ENCODE measurements around the gene CIRBP. TPM values are rescaled to one million over a fixed set of nuclear protein-coding genes. Genes with fewer than 3 reads are reported as not detected.

CIRBP gene
- total RNA-seq, 1 experiment from 2014 or later: 263 TPM

DNA sequence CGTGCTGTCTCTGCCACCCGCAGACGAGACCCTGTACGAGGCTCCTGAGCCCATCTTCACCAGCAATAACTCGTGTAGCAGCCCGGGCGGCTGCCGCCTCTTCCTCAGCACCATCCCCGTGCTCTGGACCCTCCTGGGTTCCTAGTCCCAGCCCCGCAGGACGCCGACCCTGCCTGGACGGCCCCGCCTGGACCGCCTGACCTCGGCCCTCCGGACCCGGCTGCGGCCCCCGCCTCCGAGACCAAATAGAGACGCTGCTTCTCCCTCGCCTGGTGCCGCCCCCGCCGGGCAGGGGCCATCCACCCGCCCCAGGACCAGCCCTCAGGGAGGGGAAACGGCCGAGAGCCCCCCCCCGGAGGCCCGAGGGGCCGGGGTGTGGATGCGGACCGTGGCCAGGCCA, 30.7 kb downstream of the CIRBP start:
- H3K4me1 ChIP-seq (ENCODE audit: insufficient read depth, low read length): no peaks in the 10 kb centered on the region
- no peak overlapping the region for H3K4ac ChIP-seq (ENCODE audit: low read depth, low read length)
- H3K23me2 ChIP-seq (ENCODE audit: insufficient read length, low read depth, low read length, poor library complexity, severe bottlenecking): no peaks in the 10 kb centered on the region
- H3K4me1 Mint-ChIP-seq: peaks cover 0 to 6% of the 10 kb centered on the region in 2 experiments; a peak in 3 of 4 replicates
- no peak overlapping the region for H3K27ac Mint-ChIP-seq
- H3K9me3 Mint-ChIP-seq: no peaks in the 10 kb centered on the region; a peak in 1 of 5 replicates
- H2BK15ac ChIP-seq (ENCODE audit: low read depth, low read length): no peak overlapping the region
- H4K5ac ChIP-seq (ENCODE audit: insufficient read length, low read depth, low read length): no peak overlapping the region
- no peak overlapping the region for H2BK120ac ChIP-seq (ENCODE audit: low read depth, low read length, poor library complexity, severe bottlenecking)
- no peak for DNase-seq
- peaks cover 7% of the 10 kb centered on the region for H3K27me3 Mint-ChIP-seq (ENCODE audit: low read depth)
- no peak overlapping the region for H2BK20ac ChIP-seq (ENCODE audit: low read depth, low read length, poor library complexity, severe bottlenecking)
- no peak overlapping the region for H3K9ac ChIP-seq (ENCODE audit: extremely low read depth, insufficient read length, low read length)
- H2BK12ac ChIP-seq (ENCODE audit: insufficient read length, low read depth, low read length): no peak overlapping the region
- TF ChIP-seq, protein P1, sequence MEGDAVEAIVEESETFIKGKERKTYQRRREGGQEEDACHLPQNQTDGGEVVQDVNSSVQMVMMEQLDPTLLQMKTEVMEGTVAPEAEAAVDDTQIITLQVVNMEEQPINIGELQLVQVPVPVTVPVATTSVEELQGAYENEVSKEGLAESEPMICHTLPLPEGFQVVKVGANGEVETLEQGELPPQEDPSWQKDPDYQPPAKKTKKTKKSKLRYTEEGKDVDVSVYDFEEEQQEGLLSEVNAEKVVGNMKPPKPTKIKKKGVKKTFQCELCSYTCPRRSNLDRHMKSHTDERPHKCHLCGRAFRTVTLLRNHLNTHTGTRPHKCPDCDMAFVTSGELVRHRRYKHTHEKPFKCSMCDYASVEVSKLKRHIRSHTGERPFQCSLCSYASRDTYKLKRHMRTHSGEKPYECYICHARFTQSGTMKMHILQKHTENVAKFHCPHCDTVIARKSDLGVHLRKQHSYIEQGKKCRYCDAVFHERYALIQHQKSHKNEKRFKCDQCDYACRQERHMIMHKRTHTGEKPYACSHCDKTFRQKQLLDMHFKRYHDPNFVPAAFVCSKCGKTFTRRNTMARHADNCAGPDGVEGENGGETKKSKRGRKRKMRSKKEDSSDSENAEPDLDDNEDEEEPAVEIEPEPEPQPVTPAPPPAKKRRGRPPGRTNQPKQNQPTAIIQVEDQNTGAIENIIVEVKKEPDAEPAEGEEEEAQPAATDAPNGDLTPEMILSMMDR (conservative IDR thresholded peaks at IDR 0.05): no peak
- no peaks in the 10 kb centered on the region for H3K9me3 ChIP-seq (ENCODE audit: control insufficient read depth, low read depth, low read length)
- H3K4me2 ChIP-seq (ENCODE audit: insufficient read depth, insufficient read length, low read length): no peak overlapping the region
- peaks cover 2% of the 10 kb centered on the region for H4K20me1 ChIP-seq (ENCODE audit: control insufficient read depth, insufficient read depth, insufficient read length)
- no peaks in the 10 kb centered on the region for H3K27me3 ChIP-seq (ENCODE audit: insufficient read depth, low read length)
- H2AK5ac ChIP-seq (ENCODE audit: insufficient read length, low read length): no peak overlapping the region
- no peak overlapping the region for H3K23ac ChIP-seq (ENCODE audit: insufficient read length, low read depth, low read length)
- no peak overlapping the region for H3K56ac ChIP-seq (ENCODE audit: insufficient read length, low read depth, low read length)
- no peak overlapping the region for H3K18ac ChIP-seq (ENCODE audit: insufficient read length, low read depth, low read length)
- H3K79me1 ChIP-seq (ENCODE audit: insufficient read depth, low read depth, low read length, poor library complexity, severe bottlenecking): no peaks in the 10 kb centered on the region
- WGBS (ENCODE audit: extremely low coverage, insufficient read length, low lambda C conversion rate): no CpG with 5 or more reads among the region's 34 CpGs
- no peak overlapping the region for H4K8ac ChIP-seq (replicated peaks; ENCODE audit: insufficient read length, low read depth, low read length)
- no peak overlapping the region for H3K14ac ChIP-seq (ENCODE audit: insufficient read depth, low read length)
- no peaks in the 10 kb centered on the region for H3K79me2 ChIP-seq (ENCODE audit: insufficient read depth, low read length)
- no peak overlapping the region for H4K91ac ChIP-seq (ENCODE audit: insufficient read length, low read depth, low read length)
- H2AFZ ChIP-seq (ENCODE audit: low read length): no peak overlapping the region
- H3K4me3 Mint-ChIP-seq: no peak overlapping the region
- H3K27ac ChIP-seq (ENCODE audit: insufficient read length, low read depth, low read length): no peak overlapping the region
- no peak overlapping the region for H2BK5ac ChIP-seq (ENCODE audit: insufficient read length, low read length)
- no peak overlapping the region for H3T11ph ChIP-seq (ENCODE audit: low read length)
- peaks cover 2 to 4% (median 3%) of the 10 kb centered on the region in 3 experiments; a peak in 3 of 7 replicates for H3K36me3 Mint-ChIP-seq (ENCODE audit: insufficient read depth in 1 of 3, low read depth in 3 of 3)
